Naive B cell (primary cell): Measurements from ENCODE around the gene NPB. TPM values are rescaled to one million over a fixed set of nuclear protein-coding genes. Genes with fewer than 3 reads are reported as not detected.

Experiments used
- ATAC-seq, 2 donors: fragments of 150-1000 bp; cut with Tn5 transposase; 2 replicates each; pipeline ENCODE4 v1.10.0; 2021; ENCODE audit warnings: low read depth in 2 of 2, mild to moderate bottlenecking in 2 of 2, moderate library complexity in 2 of 2
- DNase-seq: peaks from one replicate; pipeline ENCODE4 v3.0.0; 2022
- H3K27ac Mint-ChIP-seq, 6 donors: one replicate each; pipeline ENCODE4 v1.8.0; 2020 to 2022; ENCODE audit warnings: mild to moderate bottlenecking in 6 of 6, mixed read lengths in 6 of 6, moderate library complexity in 5 of 6, inconsistent platforms in 2 of 6
- H3K27me3 Mint-ChIP-seq, 3 donors: one replicate each; pipeline ENCODE4 v1.8.0; 2021 to 2022; ENCODE audit warnings: mixed read lengths in 3 of 3, mild to moderate bottlenecking in 1 of 3
- H3K36me3 Mint-ChIP-seq, 2 donors: one replicate each; pipeline ENCODE4 v1.8.0; 2020 to 2022; ENCODE audit warnings: mixed read lengths in 2 of 2, inconsistent platforms in 1 of 2, mild to moderate bottlenecking in 1 of 2
- H3K4me1 Mint-ChIP-seq, 3 donors: one replicate each; pipeline ENCODE4 v1.8.0; 2020 to 2022; ENCODE audit warnings: mixed read lengths in 3 of 3, inconsistent platforms in 1 of 3, mild to moderate bottlenecking in 1 of 3, moderate library complexity in 1 of 3
- H3K4me3 Mint-ChIP-seq, 8 donors: one replicate each; pipeline ENCODE4 v1.8.0; 2020 to 2022; ENCODE audit warnings: mild to moderate bottlenecking in 8 of 8, mixed read lengths in 8 of 8, moderate library complexity in 8 of 8, inconsistent platforms in 2 of 8
- H3K9me3 Mint-ChIP-seq, 7 donors: one replicate each; pipeline ENCODE4 v1.8.0; 2020 to 2022; ENCODE audit warnings: mixed read lengths in 7 of 7, mild to moderate bottlenecking in 5 of 7, inconsistent platforms in 2 of 7, moderate library complexity in 1 of 7
- polyA plus RNA-seq, 6 donors: library from polyadenylated mRNA; unstranded; fragments of 300-500 nt; fragmentation: Illumina TruSeq; gene quantifications; one replicate each; pipeline ENCODE4 v1.2.3, GENCODE V29; 2021; ENCODE audit warnings: low read depth in 6 of 6

The NPB gene
- polyA plus RNA-seq, 6 donors from 2014 or later = 0.24 TPM; not detected in 5

DNA sequence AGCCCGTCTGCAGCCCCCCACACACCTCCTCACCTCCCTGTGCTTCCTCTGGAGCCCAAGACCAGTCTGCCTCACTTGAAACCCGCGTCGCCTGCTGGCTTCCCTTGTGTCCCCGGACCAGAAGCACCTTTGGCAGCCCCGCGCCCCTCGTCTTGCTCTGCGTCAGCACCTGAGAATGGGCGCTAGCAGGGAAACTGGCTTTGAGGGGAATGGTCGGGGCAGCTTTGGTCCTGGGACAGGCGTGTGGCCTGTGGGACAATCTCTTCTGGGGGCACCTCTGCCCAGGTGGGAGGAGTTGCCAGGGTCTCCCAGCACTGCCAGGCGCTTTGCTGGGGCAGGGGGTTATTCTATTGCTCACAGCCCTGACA lies 29.1 kb downstream of the NPB start:
- Mint-ChIP-seq H3K9me3 (no peaks in the 10 kb centered on the region), H3K27ac (peak overlapping the region in 1 of 6 donors; percentile 14), H3K27me3 (peaks cover 0 to 35% (median 20%) of the 10 kb centered on the region in 3 donors), H3K4me3 (peak overlapping the region in 2 of 8 donors; percentile 16 to 62), H3K4me1 (peaks cover 5 to 22% (median 13%) of the 10 kb centered on the region in 3 donors), H3K36me3 (no peaks in the 10 kb centered on the region)
- ATAC-seq = no peak
- no peak for DNase-seq

DNA sequence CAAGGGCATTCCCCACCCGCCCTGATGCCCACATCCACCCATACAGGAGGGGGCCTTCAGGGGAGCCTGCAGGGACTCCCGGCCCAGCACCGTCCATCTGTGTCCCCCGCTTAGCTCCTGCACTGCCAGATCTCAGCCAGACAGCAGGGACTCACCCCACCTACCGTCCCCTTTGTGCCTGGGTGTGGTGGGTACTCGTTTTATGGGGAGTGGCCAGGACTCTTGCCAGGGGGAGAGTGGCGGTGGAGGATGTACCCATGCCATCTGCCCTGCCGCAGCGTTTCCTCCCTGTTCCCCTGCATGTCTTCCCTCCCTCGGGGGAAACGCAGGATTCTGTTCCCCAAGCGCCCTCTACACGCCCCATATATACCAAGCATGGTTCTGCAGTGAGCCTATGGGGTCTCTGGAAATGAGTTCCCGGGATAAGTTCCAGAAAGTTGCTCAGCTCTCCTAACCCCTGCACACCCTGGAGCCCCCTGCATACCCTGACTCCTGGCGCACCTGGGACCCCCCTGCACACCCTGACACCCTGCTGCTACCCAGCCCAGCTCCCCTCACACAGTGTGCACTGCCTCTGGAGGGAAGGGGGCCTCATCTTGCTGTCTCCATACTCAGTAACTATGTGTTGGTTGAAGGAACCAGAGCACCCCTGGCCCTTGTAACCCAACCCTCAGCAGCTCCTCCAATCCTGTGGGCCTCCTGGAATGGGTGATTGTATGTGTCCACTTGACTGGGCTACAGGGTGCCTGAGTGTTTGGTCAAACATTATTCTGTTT lies 29.7 kb downstream of the NPB start:
- H3K27ac Mint-ChIP-seq = peak overlapping the region in 2 of 6 donors; percentile 14 to 42
- DNase-seq (no peak), ATAC-seq (no peak)
- H3K4me1 Mint-ChIP-seq = peaks cover 0 to 16% (median 12%) of the 10 kb centered on the region in 3 donors
- H3K9me3 Mint-ChIP-seq = no peaks in the 10 kb centered on the region
- peak overlapping the region in 1 of 8 donors; percentile 26 for H3K4me3 Mint-ChIP-seq
- peaks cover 0 to 35% (median 20%) of the 10 kb centered on the region in 3 donors for H3K27me3 Mint-ChIP-seq
- H3K36me3 Mint-ChIP-seq = no peaks in the 10 kb centered on the region

DNA sequence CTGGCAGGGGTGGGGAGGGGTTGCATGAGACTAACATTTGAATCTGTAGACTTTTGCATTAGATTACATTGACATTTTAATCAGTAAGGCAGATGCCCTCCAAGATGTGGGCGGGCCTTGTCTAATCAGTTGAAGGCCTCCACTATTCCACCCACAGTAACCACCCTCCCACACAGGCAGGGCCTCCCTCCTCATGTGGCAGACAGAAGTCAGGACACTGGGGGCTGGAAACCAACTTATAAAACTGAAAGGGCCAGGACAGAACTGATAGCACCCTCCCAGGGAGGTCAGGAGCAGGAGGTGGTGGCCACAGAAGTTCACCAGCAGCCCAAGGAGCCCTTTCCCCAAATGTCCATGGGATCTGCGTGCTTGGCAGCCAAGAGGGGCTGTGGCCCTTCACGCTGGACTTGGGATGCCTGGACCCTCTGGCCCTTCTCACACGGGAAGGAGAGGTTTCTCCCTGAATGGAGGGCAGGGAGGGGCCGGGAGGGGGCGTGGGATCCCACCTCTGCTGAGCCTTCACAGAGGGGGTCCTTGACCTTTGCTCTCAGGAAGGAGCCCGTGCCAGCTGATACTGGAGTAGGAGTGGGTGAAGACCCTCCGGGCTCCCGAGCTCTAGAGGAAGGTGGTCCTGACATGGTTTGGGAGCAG lies 30.4 kb downstream of the NPB start:
- DNase-seq (no peak), ATAC-seq (no peak)
- Mint-ChIP-seq H3K4me3 (no peak overlapping the region), H3K27me3 (peaks cover 0 to 35% (median 20%) of the 10 kb centered on the region in 3 donors), H3K4me1 (peaks cover 0 to 17% (median 13%) of the 10 kb centered on the region in 3 donors), H3K27ac (no peak overlapping the region), H3K9me3 (no peaks in the 10 kb centered on the region), H3K36me3 (no peaks in the 10 kb centered on the region)

DNA sequence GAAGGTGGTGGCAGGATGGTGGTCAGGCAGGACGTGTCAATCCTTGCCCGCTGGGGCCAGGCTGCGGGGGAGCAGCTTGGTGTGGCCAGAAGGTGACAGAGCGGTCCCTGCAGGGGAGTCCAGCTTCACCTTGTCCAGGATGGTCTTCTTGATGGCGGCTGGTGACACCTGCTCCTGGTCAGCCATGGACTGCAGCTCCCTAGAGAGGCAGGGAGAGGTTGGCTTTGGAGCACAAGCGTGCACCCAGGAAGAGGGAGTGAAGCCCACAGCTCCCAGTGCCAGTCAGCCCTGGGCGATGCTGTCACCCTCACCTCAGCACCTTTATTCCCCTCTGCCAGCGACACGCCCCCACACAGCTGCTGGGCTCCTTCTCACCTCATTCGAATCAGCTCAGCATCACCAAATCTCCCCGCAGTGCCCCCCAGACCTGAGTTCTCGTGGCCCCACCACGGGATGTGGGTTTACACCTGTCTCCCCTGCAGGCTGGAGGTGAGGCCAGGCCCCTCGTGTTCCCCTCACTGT lies 31.2 kb downstream of the NPB start:
- H3K4me3 Mint-ChIP-seq = no peak overlapping the region
- H3K9me3 Mint-ChIP-seq = no peaks in the 10 kb centered on the region
- H3K36me3 Mint-ChIP-seq = no peaks in the 10 kb centered on the region
- H3K27ac Mint-ChIP-seq = no peak overlapping the region
- DNase-seq (no peak), ATAC-seq (no peak)
- peaks cover 0 to 35% (median 20%) of the 10 kb centered on the region in 3 donors for H3K27me3 Mint-ChIP-seq
- peaks cover 5 to 19% (median 19%) of the 10 kb centered on the region in 3 donors for H3K4me1 Mint-ChIP-seq

DNA sequence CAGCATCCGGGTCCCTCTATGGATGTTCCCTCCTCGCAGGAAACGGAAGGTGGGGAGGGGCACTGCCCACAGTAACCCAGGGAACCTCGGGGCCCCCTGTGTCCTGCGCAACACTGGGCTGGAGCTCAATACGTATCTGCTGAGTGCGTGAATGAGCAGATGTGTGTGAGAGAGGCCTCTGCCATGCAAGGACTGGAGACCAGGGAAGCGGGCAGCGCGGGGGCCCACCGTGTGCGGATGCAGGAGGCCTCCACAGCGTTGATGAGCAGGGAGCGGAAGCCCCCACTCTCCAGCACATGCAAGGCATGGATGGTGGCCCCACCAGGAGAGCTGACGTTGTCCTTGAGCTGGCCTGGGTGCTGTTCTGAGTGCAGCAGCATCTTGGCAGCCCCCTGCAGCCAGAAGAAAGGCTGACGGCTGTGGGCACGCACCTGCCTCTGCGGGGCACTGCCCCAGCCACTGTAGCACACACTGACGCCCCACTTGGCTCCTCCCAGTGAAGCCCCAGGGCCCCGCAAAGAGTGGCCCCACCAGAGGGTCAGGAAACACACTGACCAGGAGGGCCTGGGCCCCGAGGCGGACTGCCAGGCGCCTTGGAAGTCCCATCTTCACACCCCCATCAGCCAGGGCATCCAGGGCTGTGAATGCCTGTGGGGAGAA lies 32.2 kb downstream of the NPB start:
- no peaks in the 10 kb centered on the region for H3K9me3 Mint-ChIP-seq
- H3K27ac Mint-ChIP-seq = peak overlapping the region in 2 of 6 donors; percentile 12 to 54
- no peak overlapping the region for H3K4me3 Mint-ChIP-seq
- peaks cover 0 to 29% (median 17%) of the 10 kb centered on the region in 3 donors for H3K27me3 Mint-ChIP-seq
- DNase-seq = no peak
- H3K4me1 Mint-ChIP-seq = peaks cover 5 to 22% (median 13%) of the 10 kb centered on the region in 3 donors
- no peak for ATAC-seq
- no peaks in the 10 kb centered on the region for H3K36me3 Mint-ChIP-seq

DNA sequence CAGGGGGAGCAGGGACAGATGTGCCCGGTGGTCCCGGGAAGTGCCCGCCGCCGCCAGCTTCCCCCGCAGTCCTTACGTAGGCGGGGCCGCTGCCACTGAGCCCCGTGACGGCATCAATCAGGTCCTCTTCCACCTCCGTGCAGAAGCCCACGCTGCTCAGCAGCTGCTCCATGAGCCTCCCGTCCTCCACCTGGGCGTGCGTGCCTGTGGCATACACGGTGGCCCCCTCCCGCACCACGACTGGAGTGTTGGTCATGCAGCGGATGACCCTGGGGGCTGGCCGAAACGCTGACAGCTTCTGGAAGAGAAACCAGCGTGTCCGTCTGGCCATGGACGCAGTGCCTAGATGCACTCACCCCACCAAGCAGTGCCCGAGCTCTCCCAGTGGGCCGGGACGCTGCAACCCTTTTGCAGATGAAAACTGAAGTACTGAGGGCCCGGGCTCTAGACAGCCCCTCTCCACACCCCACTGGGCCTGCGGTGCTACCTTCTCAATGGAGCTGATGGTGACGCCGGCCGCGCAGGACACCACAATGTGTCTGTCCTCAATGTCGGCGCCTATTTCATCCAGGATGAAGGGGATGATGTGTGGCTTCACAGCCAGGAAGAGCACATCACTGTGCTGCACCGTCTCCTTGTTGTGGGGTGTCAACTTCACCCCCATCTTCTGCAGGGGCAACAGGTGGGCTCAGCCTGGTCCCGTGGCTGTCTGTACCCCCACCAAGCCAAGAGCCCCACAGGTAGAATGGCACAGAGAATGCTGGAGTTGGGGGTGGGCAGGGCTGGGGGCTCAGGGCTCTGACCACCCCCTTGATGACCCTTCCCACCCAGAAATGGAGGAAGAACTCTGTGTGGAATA lies 33.0 kb downstream of the NPB start:
- DNase-seq (no peak), ATAC-seq (no peak)
- peak overlapping the region in 5 of 8 donors; percentile 20 to 67 (median 45) for H3K4me3 Mint-ChIP-seq

DNA sequence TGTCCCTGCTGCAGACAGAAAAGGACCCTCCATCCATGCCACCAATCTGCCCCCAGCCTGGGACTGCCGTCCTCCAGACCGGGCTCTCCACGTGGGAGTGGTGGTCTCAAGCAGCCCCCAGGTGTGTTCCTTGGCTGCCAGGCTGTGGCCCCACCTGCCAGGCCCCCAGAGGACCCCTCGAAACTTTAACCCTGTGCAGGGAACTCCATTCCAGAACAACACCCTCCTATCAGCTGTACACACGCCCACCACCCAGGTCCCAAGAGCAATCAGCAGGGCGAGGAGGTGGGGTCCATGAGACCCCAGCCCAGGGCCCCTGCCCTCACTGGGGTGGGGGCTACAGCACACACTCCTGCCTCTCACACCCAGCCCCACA lies 33.7 kb downstream of the NPB start:
- Mint-ChIP-seq H3K9me3 (no peaks in the 10 kb centered on the region), H3K36me3 (no peaks in the 10 kb centered on the region), H3K27me3 (peaks cover 0 to 21% (median 15%) of the 10 kb centered on the region in 3 donors), H3K4me1 (peaks cover 5 to 22% (median 12%) of the 10 kb centered on the region in 3 donors), H3K27ac (peak overlapping the region in 1 of 6 donors; percentile 74), H3K4me3 (peak overlapping the region in 7 of 8 donors; percentile 33 to 71 (median 45))
- ATAC-seq (no peak), DNase-seq (no peak)

More for the DNA sequence above, 33.0 kb downstream of the NPB start:
- Mint-ChIP-seq H3K4me1 (peaks cover 5 to 22% (median 12%) of the 10 kb centered on the region in 3 donors), H3K9me3 (no peaks in the 10 kb centered on the region), H3K27ac (no peak overlapping the region), H3K36me3 (no peaks in the 10 kb centered on the region), H3K27me3 (peaks cover 0 to 21% (median 15%) of the 10 kb centered on the region in 3 donors)

DNA sequence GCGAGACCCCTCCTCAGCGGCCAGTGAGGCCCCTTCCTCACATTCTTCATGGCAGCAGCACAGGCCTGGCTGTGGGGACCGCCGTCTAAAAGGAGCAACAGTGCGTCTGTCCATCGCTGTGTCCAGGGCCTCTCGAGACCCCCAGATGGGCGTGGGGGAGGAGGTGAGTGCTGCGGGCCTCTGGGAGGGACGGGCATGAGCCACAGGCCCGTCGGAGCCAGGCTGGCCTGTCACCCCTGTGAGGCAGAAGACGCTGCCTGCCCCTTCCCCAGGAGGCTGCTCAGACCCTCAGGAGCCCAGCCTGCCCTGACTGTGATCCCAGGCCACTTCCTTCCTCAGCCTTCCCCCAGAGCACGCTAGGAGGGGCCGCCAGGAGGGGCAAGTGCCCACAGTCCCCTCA lies 37.2 kb downstream of the NPB start:
- Mint-ChIP-seq H3K27ac (peak overlapping the region in 1 of 6 donors; percentile 83), H3K27me3 (peaks cover 0 to 6% (median 0%) of the 10 kb centered on the region in 3 donors), H3K9me3 (no peaks in the 10 kb centered on the region), H3K4me3 (peak overlapping the region in 1 of 8 donors; percentile 77), H3K4me1 (peaks cover 5 to 19% (median 7%) of the 10 kb centered on the region in 3 donors), H3K36me3 (no peaks in the 10 kb centered on the region)
- DNase-seq (no peak), ATAC-seq (no peak)

DNA sequence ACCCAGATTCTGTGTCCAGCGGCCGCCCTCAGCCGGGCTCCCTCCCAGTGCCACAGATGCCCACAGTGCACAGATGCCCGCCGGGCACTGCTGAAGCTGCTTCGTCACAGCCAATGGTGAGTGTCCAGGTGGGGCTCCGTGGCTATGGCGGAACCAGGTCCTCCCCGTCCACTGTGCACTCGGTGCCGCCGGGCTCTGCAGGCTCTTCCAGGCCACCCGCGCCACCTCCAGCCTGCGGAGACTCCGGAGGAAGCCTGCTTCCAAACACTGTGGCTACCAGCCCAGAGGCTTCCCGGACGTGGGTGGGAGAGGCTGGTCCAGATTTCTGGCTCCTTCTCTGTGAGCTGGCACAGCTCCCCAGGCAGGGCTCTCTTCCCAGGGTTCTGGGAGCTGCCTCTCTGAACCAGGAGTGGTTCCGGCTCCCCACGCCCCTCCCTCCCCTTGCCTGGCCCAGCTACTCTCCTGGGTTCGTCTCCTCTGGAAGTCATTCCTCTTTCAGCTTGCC lies 37.9 kb downstream of the NPB start:
- DNase-seq = no peak
- H3K4me3 Mint-ChIP-seq = no peak overlapping the region
- peak overlapping the region in 1 of 6 donors; percentile 38 for H3K27ac Mint-ChIP-seq

DNA sequence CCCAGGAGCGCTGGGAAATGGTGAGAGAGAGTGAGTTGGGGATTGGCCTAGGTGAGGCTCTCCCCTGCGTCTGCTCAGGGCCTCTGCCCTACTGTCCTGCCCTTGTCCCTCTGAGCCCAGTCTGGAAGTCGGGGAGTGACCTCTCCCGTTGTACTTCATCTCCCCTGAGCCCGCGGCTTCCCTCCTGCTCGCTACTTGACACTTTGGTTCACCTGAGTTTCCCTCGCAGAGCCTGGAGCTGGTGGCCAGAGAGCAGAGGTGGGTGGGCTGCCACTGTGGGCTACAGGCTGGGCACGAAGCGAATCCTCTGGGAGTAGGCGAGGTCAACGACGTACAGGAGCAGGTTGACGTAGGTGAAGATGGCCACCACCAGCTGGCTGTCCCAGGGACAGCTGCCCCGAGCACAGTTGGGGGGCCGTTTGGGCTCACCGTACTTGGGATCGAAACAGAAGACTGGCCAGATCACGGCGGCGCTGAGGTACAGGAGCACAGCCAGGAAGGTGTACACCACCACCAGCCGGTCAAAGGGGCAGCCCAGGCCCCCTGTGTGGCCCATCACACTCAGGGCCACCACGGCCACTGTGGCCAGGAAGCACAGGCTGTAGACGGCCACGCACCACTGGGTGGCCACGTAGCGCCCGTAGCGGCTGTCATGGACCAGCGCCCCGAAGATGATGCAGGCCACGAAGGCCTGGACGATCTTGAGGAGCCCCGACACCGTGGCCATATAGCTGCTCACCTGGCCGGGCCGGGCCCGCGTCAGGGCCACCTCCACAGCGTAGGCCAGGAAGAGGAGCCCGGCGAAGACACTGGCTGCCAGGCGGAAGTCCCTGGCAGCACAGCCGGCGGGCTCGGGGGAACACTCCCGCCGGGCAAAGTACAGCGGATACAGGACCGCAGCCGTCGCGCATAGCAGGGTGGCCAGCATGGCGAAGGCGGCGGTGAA lies 38.8 kb downstream of the NPB start:
- peaks cover 0 to 6% (median 0%) of the 10 kb centered on the region in 3 donors for H3K27me3 Mint-ChIP-seq
- H3K9me3 Mint-ChIP-seq = no peaks in the 10 kb centered on the region
- DNase-seq (no peak), ATAC-seq (no peak)
- no peaks in the 10 kb centered on the region for H3K36me3 Mint-ChIP-seq
- H3K27ac Mint-ChIP-seq = no peak overlapping the region
- peaks cover 5 to 16% (median 7%) of the 10 kb centered on the region in 3 donors for H3K4me1 Mint-ChIP-seq
- H3K4me3 Mint-ChIP-seq = no peak overlapping the region

More for the DNA sequence above, 37.9 kb downstream of the NPB start:
- H3K9me3 Mint-ChIP-seq = no peaks in the 10 kb centered on the region
- no peak for ATAC-seq
- H3K4me1 Mint-ChIP-seq = peaks cover 5 to 19% (median 7%) of the 10 kb centered on the region in 3 donors
- H3K27me3 Mint-ChIP-seq = peaks cover 0 to 6% (median 0%) of the 10 kb centered on the region in 3 donors
- no peaks in the 10 kb centered on the region for H3K36me3 Mint-ChIP-seq

DNA sequence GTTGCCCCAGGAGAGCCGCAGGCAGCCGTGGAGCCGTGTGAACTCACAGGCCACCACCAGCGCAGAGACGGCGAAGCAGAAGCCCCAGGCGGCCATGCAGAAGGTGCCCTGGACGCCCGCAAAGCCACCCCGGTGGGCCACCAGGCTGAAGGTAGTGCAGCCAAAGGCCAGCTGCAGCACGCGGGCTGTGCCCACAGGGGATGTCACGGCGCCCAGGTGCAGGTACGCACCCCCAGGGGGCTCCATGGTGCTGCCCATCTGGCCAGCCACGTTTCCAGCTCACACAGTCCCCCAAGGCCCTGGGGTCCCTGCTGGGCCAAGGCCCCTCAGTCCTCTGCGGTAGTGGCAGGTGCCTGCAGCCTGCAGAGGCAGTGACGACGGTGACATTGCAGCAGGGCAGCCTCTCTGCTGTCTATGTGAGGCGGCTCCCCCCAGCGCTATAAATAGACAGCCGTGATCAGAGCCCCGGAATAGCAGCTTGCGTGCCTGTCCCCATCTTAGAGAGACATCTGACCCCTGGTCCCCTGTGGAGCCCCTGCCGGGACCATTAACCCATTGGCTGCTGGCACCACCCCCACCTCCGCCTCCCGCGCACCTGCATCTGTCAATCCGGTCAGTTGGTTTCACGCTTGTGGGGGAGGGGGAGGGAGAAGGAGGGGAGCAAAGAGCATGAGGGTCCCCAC lies 39.6 kb downstream of the NPB start:
- Mint-ChIP-seq H3K27me3 (peaks cover 0 to 6% (median 0%) of the 10 kb centered on the region in 3 donors), H3K4me3 (no peak overlapping the region)

More for the DNA sequence above, 39.6 kb downstream of the NPB start:
- Mint-ChIP-seq H3K4me1 (peaks cover 5 to 11% (median 7%) of the 10 kb centered on the region in 3 donors), H3K27ac (no peak overlapping the region), H3K9me3 (no peaks in the 10 kb centered on the region), H3K36me3 (no peaks in the 10 kb centered on the region)
- DNase-seq (no peak), ATAC-seq (no peak)
